NCI-H510A treated with DMSO at 0.1 percent for 48 hours (cell line): ENCODE data around the gene MAGI2.
"Not testable (repeated sequence)": the region's sequence is repeated elsewhere in the genome, so short reads cannot be mapped to it uniquely, and the experiment has no call there.

ENCODE experiments used
- DNase-seq: peaks from one replicate; lab custom pipeline; 2025; lab: John Stamatoyannopoulos, UW

The MAGI2 gene

DNA sequence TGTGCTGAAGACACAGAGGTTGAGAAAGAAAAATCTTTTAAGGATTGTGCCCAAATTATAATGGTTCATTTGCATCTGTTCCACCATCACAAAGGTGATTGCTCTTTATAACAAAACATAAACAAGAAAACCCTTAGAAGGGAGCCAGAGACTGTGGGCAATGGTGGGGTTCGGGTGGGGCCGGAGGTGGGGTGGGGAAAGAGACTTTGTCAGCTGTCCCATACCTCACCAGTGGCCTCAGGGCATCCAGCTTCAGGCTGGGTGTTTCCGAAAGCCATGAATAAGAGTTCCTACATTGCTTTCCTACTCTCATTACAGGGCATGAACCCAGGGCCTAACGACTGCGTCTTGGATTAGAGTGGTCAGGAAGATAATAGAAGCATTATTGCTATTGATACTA lies 1427.0 kb downstream of the MAGI2 start:
- no peak for DNase-seq

DNA sequence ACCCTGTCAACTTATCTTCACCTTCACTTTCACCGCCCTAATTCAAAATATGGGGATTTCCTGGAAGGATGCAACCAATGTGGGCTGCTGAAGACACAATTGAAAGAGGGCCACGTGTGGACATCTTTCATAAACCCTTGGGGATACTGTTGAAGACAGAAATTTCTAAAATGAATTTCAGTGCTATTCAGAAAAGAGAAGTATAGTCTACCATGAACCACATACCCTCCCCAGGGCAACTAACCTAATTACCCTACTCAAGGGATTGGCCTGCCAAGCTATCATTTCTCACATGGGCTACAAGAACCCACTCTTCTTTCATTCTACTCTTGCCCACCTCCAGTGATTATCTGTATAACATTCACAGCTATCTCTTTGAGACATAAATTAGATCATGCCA lies 1428.9 kb downstream of the MAGI2 start:
- no peak for DNase-seq

- no peak for DNase-seq
Observed at GRCh38 chr7:78023191-78023590, 1430.3 kb downstream of the MAGI2 start.

DNA sequence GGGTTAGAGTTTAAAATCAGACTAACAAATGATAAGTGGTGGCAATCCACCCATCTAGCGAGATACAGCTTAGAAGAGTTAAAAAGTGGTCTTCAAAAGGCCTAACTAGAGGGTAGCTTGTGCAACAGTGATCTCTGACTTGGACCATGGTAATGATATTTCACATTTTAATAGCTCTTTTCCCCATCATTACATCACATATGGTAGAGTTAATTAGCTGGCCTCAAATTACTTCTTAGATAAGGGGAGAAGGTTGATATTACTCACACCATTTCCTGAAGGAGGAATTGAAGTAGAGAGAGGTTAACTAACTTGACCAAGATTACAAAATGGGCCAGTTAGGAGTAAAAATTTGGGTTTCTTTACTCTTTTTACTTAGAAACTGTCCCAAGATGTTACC lies 1431.3 kb downstream of the MAGI2 start:
- DNase-seq: no peak

- no peak for DNase-seq
Observed at GRCh38 chr7:78020874-78021249, 1432.6 kb downstream of the MAGI2 start.

GRCh38 chr7:78020136-78020873 lies 1433.2 kb downstream of the MAGI2 start:
- peak; percentile 50 for DNase-seq

- DNase-seq: peak; percentile 56
Observed at GRCh38 chr7:78019447-78020135, 1433.9 kb downstream of the MAGI2 start.

- no peak for DNase-seq
Observed at GRCh38 chr7:78018641-78019446, 1434.6 kb downstream of the MAGI2 start.

DNA sequence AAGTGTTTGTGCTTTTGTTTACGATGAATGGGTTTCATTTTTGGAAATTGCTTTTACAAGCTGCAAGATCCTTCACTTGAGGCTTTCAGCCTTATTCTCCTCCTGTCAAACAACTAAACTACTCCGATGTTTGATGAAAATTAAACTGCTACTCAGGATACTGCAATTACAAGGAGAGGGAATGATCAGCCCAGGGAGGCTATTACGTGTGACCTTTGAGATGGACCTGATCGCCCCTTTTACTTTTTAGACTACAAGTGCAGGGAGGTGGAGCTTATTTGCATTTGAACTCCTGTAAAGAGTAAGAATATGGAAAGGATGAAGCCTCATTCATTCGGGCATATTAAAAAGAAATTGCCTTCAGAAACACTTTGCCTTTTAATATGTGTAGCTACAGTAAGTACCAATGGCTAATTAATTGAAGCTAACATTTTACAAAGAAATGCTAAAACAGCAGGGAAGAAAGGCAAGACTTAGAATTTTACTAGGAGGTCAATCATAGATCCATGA lies 1435.8 kb downstream of the MAGI2 start:
- no peak for DNase-seq

- no peak for DNase-seq
Observed at GRCh38 chr7:78015574-78016260, 1437.8 kb downstream of the MAGI2 start.

- DNase-seq: no peak
Observed at GRCh38 chr7:78014401-78014800, 1439.1 kb downstream of the MAGI2 start.

GRCh38 chr7:78013386-78013785 lies 1440.1 kb downstream of the MAGI2 start:
- DNase-seq: no peak

- no peak for DNase-seq
Observed at GRCh38 chr7:78011642-78012041, 1441.8 kb downstream of the MAGI2 start.

GRCh38 chr7:78007231-78007630 lies 1446.2 kb downstream of the MAGI2 start:
- DNase-seq: no peak

DNA sequence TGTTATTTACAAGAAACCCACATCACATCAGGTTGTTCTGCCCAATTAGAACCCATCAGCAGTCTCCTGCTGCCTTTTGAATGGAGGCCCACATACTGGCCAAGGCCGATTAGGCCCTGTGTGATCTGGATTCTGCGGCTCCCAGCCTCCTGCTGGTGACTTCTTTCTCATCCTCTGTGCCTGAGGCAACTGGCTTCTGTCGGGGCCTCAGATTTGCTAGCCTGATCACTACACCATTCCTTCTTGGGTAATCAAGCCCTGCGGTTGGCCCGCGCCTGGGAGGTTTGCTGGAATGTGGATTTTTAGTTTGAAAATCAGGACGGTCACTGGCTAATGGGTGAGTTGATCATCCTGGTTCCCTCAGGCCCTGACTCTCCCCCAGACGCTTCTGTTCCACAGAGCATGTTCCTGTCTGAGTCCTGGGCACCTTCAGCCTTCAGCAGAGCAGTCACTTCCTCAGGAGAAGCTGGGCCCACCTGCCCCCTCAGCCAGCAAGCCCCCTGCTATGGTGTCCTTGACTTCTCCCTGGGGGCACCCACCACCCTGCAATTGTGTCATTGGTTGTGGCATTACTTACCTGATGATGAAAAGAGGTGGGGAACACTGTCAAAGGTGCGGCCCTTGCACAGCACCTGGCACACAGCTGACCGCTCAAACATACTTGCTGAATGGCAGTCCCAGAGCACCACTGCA lies 1447.3 kb downstream of the MAGI2 start:
- DNase-seq: no peak

- no peak for DNase-seq
Observed at GRCh38 chr7:78002715-78003114, 1450.8 kb downstream of the MAGI2 start.

DNA sequence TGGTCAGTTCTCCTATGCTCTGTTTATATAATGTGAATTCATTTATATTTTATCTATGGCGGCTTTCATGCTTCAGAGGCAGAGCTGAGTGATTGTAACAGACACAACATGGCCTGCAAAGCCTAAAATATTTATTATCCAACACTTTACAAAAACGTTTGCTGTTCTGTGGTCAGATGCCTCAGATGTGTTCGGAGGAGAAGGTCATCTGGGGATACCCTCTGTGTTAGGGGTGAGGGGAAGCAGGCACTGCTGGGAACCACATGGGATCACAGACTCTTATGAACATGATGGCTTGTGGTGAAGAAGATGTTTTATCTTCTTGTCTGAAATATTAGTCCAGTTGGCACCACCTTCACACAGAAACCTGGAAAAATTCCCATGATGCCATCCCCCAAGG lies 1451.4 kb downstream of the MAGI2 start:
- no peak for DNase-seq

DNA sequence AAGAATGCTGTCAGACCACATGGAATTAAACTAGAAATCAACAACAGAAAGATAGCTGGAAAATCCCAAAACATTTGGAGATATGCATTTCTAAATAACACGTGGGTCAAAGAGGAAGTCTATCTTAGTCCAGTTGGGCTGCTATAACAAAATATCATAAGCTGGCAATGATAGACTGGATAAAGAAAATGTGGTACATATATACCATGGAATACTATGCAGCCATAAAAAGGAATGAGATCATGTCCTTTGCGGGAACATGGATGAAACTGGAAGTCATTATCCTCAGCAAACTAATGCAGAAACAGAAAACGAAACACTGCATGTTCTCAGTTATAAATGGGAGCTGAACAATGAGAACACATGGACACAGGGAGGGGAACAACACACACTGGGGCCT lies 1454.3 kb downstream of the MAGI2 start:
- DNase-seq: not testable (repeated sequence)

DNA sequence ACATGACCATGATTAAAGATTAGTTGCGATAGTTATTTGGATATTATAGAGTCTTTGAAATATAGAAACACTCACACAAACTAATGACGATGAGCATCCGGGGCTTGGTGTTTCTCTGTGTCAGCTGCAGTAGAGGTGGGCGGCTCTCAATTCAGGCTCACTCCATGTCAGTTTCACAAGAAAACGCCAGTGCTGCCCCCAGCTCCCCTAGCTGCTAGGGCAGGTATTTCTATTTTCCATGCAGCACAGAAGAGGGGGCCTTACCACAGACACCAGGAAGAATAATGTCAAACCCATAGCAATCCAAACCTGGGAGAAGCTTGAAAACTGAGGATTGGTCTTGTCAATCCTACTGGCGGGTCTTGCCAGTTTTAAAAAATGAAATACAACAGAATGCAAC lies 1457.8 kb downstream of the MAGI2 start:
- no peak for DNase-seq

GRCh38 chr7:77993838-77994237 lies 1459.6 kb downstream of the MAGI2 start:
- no peak for DNase-seq

GRCh38 chr7:77991656-77992055 lies 1461.8 kb downstream of the MAGI2 start:
- DNase-seq: no peak
